HG03066 (cell line): ENCODE data around the gene OR52M1.

ENCODE experiments used
- ATAC-seq: cut with Tn5 transposase; IDR thresholded peaks from one replicate; pipeline ENCODE4 v1.9.1; 2021; ENCODE audit warnings: low read depth; ENCODE audit not compliant: unreplicated experiment

OR52M1 gene

DNA sequence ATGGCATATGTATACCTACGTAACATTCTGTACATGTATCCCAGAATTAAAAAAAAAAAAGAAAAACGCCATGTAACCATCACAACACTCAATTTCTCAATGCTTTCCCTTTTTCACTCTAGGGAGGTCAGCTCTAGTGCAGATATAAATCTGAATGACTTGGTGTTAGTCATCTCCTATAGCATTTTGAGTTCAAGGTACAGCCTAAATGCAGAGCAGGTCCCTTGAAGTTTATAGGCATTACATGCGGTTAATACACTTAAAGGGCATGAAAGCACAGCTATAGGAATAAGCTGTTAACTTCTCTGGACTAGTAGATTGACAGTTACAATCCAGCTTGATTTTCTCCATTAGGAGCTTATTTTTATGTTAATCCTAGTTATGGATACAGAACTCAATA, 20.4 kb downstream of the OR52M1 start:
- ATAC-seq, result no peak

DNA sequence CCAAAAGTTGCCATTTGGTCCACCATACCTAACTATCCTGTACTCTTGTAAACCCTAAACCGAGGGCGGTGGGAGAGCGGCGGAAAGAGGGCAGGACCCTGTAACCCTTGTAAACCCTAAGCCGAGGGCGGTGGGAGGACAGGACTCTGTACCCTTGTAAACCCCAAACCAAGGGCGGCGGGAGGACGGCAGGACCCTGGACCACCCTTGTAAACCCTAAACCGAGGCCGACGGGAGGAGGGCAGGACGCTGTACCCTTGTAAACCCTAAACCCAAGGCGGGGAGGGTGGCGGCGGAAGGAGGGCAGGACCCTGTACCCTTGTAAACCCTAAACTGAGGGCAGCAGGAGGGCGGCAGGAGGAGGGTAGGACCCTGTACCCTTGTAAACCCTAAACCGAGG, 24.1 kb downstream of the OR52M1 start:
- no peak for ATAC-seq

DNA sequence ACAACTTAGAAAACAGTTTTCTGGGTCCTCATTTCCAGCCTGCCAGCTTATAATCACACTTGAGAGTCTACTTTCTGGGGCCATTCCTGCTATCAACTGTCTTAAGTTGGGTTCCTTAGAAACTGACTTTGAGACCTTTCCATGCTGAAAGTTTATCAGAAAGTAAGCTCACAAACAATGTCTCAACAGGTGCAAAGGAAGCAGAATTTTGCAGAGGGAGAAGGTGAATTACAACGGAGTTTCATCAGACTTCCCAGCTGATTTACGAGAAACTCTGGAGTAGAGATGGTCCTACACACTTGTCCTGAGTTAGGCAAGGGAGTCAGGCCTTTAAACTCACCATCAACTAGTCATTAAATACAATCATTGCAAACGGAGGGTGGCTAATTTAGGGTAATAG, 31.9 kb downstream of the OR52M1 start:
- no peak for ATAC-seq

DNA sequence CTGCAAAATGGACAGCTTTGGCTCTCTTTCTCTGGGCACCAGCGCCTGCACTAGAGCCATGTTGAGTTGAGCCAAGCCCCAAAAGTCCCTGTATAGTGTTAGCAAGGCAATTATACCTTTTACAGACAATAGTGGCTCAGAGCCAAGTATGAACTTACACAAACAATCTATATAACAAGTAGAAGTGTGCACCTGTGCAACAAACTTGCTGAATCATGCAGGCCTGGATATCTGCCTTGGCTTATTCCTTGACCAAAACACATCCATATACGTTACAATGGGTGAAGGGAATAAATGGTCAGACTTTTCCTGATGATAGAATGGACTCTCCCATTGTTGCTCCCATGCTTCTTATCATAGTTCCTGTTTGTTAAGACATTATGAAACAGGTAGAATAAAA, 32.8 kb downstream of the OR52M1 start:
- ATAC-seq, result no peak

DNA sequence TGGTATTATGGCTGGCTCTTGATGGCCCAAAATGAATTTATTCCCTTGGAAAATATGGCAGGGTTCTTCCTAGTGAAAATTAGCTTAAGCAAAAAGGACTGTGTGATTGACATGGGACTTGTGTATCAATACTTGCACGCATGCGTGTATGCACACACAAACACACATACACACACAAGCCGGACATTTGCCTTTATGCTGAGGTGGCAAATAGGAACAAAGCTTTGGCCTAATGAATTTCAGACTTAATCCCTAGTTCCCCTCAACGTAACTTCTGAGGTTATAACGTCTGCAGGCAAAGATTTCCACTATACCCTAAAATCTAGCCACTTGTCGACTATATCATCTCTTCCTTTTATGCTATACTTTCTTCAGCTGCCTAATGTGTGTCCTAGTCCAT, 33.6 kb downstream of the OR52M1 start:
- ATAC-seq, result no peak

DNA sequence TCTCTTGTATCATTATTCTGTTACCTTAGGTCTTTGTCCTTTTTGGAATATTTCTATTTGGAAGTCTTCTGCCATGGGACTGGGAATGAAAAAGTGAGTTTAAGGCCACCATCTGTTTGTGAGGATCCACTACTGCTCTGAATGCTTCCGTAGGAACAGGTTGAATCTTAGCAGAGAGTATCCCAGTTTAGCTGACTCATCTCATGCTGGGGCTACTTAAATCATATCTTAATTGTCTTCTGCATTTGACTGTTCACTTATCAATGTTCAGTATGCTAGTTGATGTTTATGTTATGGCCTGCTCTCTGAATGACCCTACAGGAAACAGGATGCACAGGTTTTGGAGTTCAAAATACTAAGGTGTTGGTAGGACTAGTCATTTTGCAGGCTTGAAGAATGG, 35.1 kb downstream of the OR52M1 start:
- ATAC-seq, result no peak

DNA sequence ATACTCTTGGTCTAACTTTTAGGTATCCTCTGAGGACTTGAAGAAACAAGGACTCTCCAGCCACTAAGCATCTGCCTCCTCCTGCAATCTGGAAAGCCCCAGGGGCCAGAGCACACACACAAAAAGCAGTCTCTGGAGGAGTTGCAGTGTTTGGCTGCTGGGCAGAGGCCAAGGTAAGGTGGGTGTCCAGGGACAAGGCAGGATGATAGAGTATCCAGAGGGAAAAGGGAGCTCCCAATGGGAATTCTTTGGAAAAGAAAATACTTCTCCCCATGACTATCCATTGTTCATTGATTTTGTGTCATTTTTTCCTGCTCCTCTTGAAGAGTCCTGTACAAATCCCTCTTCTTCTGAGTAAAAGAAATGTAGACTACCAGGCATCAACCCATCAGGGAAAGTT, 36.5 kb downstream of the OR52M1 start, which contains the start of gene OR52I2:
Gene OR52I2, plus strand, starts transcription at position 301 of the 400 bp plus-strand sequence.
- no peak for ATAC-seq

DNA sequence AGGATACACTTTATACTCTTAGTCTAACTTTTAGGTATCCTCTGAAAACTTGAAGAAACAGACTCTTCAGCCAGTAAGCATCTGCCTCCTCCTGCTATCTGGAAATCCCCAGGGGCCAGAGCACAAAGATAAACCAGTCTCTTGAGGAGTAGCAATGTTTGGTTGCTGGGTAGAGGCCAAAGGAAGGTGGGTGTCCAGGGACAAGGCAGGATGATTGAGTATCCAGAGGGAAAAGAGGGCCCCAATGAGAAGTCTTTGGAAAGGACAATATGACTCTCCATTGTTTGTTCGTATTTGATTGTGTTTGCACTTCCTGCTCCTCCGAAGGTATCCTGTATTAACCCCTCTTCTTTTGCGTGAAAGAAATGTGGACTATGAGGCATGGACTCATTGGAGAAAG, 44.0 kb downstream of the OR52M1 start:
- no peak for ATAC-seq

DNA sequence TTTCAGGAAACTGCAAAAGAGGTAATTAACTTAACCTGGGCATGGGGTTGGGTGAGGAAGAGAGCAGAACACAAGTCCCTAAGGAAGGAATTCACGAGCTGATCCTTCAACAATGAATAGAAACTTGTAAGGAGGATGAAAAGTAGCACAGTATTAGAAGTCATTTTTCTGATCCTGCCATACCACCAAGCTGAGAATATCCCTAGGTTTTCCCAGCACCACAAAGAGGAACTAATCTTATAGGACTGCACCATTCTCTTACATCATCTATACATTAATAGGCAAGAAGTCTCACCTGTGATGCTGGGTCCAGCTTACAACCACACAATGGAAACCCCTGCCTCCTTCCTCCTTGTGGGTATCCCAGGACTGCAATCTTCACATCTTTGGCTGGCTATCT, 48.7 kb downstream of the OR52M1 start, which contains the start of gene OR52I1:
Gene OR52I1, plus strand, starts transcription at position 301 of the 400 bp plus-strand sequence. Its CDS starts 0 bp downstream, at position 301.
- no peak for ATAC-seq
